Measurements from ENCODE around the gene UFSP2. TPM values are rescaled to one million over a fixed set of nuclear protein-coding genes. Genes with fewer than 3 reads are reported as not detected.

Gene UFSP2
- total RNA-seq, 2 experiments from 2014 or later, result 17.9 to 20.3 TPM

- H3K4me3 Mint-ChIP-seq, result no peak overlapping the region
- ChIA-PET CTCF (no interaction called here), POLR2A (no interaction called here)
- no peak overlapping the region for H3K27ac Mint-ChIP-seq
- no peaks in the 10 kb centered on the region for H3K4me1 Mint-ChIP-seq
- peaks cover 52% of the 10 kb centered on the region for H3K27me3 Mint-ChIP-seq
- H3K9me3 Mint-ChIP-seq, result no peaks in the 10 kb centered on the region
- no peak for DNase-seq
- no peaks in the 10 kb centered on the region for H3K36me3 Mint-ChIP-seq (ENCODE audit: low read depth)
These were observed 38.4 kb upstream of the UFSP2 start for GRCh38 chr4:185464183-185464582.

- Mint-ChIP-seq H3K36me3 (ENCODE audit: low read depth) (no peaks in the 10 kb centered on the region), H3K27me3 (peaks cover 52% of the 10 kb centered on the region), H3K4me1 (no peaks in the 10 kb centered on the region), H3K9me3 (no peaks in the 10 kb centered on the region), H3K27ac (no peak overlapping the region), H3K4me3 (no peak overlapping the region)
- DNase-seq, result no peak
- POLR2A ChIA-PET, result no interaction called here
- CTCF ChIA-PET, result no interaction called here
These were observed 37.8 kb upstream of the UFSP2 start for GRCh38 chr4:185463541-185463940.

- no peak for DNase-seq
- no peaks in the 10 kb centered on the region for H3K36me3 Mint-ChIP-seq (ENCODE audit: low read depth)
- H3K9me3 Mint-ChIP-seq, result no peaks in the 10 kb centered on the region
- H3K27ac Mint-ChIP-seq, result no peak overlapping the region
- peaks cover 42% of the 10 kb centered on the region for H3K27me3 Mint-ChIP-seq
- no peaks in the 10 kb centered on the region for H3K4me1 Mint-ChIP-seq
- POLR2A ChIA-PET, result no interaction called here
- no peak overlapping the region for H3K4me3 Mint-ChIP-seq
- CTCF ChIA-PET, result interaction anchor here (0.6 kb wide), 1 partner anchor 277 kb away, joined by 3 read pairs; no protein-coding TSS in a partner anchor
These were observed 35.8 kb upstream of the UFSP2 start for GRCh38 chr4:185461565-185461964.

GRCh38 chr4:185457136-185457535 lies 31.4 kb upstream of the UFSP2 start:
- Mint-ChIP-seq H3K9me3 (no peaks in the 10 kb centered on the region), H3K36me3 (ENCODE audit: low read depth) (no peaks in the 10 kb centered on the region), H3K27ac (no peak overlapping the region), H3K4me3 (no peak overlapping the region), H3K4me1 (no peaks in the 10 kb centered on the region), H3K27me3 (peaks cover 26% of the 10 kb centered on the region)
- ChIA-PET CTCF (no interaction called here), POLR2A (no interaction called here)
- DNase-seq, result no peak

- H3K9me3 Mint-ChIP-seq, result no peaks in the 10 kb centered on the region
- CTCF ChIA-PET, result no interaction called here
- H3K4me1 Mint-ChIP-seq, result no peaks in the 10 kb centered on the region
- H3K27ac Mint-ChIP-seq, result no peak overlapping the region
- POLR2A ChIA-PET, result no interaction called here
- no peak for DNase-seq
- no peak overlapping the region for H3K4me3 Mint-ChIP-seq
- peaks cover 26% of the 10 kb centered on the region for H3K27me3 Mint-ChIP-seq
- no peaks in the 10 kb centered on the region for H3K36me3 Mint-ChIP-seq (ENCODE audit: low read depth)
These were observed 30.4 kb upstream of the UFSP2 start for GRCh38 chr4:185456131-185456530.

- POLR2A ChIA-PET, result no interaction called here
- no peaks in the 10 kb centered on the region for H3K9me3 Mint-ChIP-seq
These were observed 19.4 kb upstream of the UFSP2 start for GRCh38 chr4:185445209-185445608.

GRCh38 chr4:185441479-185441878 lies 15.7 kb upstream of the UFSP2 start:
- Mint-ChIP-seq H3K36me3 (ENCODE audit: low read depth) (no peaks in the 10 kb centered on the region), H3K27ac (no peak overlapping the region), H3K4me1 (no peaks in the 10 kb centered on the region), H3K4me3 (no peak overlapping the region), H3K9me3 (no peaks in the 10 kb centered on the region), H3K27me3 (peaks cover 5% of the 10 kb centered on the region)
- CTCF ChIA-PET, result no interaction called here
- DNase-seq, result no peak
- POLR2A ChIA-PET, result no interaction called here

More at GRCh38 chr4:185445209-185445608, 19.4 kb upstream of the UFSP2 start:
- CTCF ChIA-PET, result interaction anchor here (0.6 kb wide), 1 partner anchor 18 kb away, joined by 3 read pairs; no protein-coding TSS in a partner anchor
- DNase-seq, result no peak
- Mint-ChIP-seq H3K4me1 (no peaks in the 10 kb centered on the region), H3K36me3 (ENCODE audit: low read depth) (no peaks in the 10 kb centered on the region), H3K27ac (no peak overlapping the region), H3K4me3 (no peak overlapping the region), H3K27me3 (peaks cover 5% of the 10 kb centered on the region)

GRCh38 chr4:185437809-185438208 lies 12.0 kb upstream of the UFSP2 start:
- no peak overlapping the region for H3K4me3 Mint-ChIP-seq
- no peaks in the 10 kb centered on the region for H3K4me1 Mint-ChIP-seq
- POLR2A ChIA-PET, result interaction anchor here (0.6 kb wide), 1 partner anchor 1418 kb away, joined by 3 read pairs; no protein-coding TSS in a partner anchor
- H3K36me3 Mint-ChIP-seq (ENCODE audit: low read depth), result no peaks in the 10 kb centered on the region
- no peaks in the 10 kb centered on the region for H3K9me3 Mint-ChIP-seq
- no peak overlapping the region for H3K27ac Mint-ChIP-seq
- CTCF ChIA-PET, result no interaction called here
- peaks cover 8% of the 10 kb centered on the region for H3K27me3 Mint-ChIP-seq
- no peak for DNase-seq

- no peak overlapping the region for H3K4me3 Mint-ChIP-seq
These were observed 9.7 kb upstream of the UFSP2 start for GRCh38 chr4:185435466-185435865.

GRCh38 chr4:185429660-185430059 lies 3.9 kb upstream of the UFSP2 start:
- peaks cover 14% of the 10 kb centered on the region for H3K4me1 Mint-ChIP-seq
- ChIA-PET CTCF (no interaction called here), POLR2A (no interaction called here)
- H3K9me3 Mint-ChIP-seq, result no peaks in the 10 kb centered on the region
- H3K4me3 Mint-ChIP-seq, result no peak overlapping the region
- H3K36me3 Mint-ChIP-seq (ENCODE audit: low read depth), result no peaks in the 10 kb centered on the region
- no peak for DNase-seq
- no peak overlapping the region for H3K27ac Mint-ChIP-seq
- H3K27me3 Mint-ChIP-seq, result peaks cover 6% of the 10 kb centered on the region

More at GRCh38 chr4:185435466-185435865, 9.7 kb upstream of the UFSP2 start:
- no peaks in the 10 kb centered on the region for H3K9me3 Mint-ChIP-seq
- ChIA-PET POLR2A (no interaction called here), CTCF (no interaction called here)
- H3K36me3 Mint-ChIP-seq (ENCODE audit: low read depth), result no peaks in the 10 kb centered on the region
- no peak for DNase-seq
- no peak overlapping the region for H3K27ac Mint-ChIP-seq
- no peaks in the 10 kb centered on the region for H3K4me1 Mint-ChIP-seq
- peaks cover 9% of the 10 kb centered on the region for H3K27me3 Mint-ChIP-seq

- Mint-ChIP-seq H3K9me3 (no peaks in the 10 kb centered on the region), H3K27me3 (peaks cover 4% of the 10 kb centered on the region), H3K27ac (no peak overlapping the region), H3K4me3 (peak overlapping the region; percentile 89), H3K4me1 (peaks cover 27% of the 10 kb centered on the region), H3K36me3 (ENCODE audit: low read depth) (no peaks in the 10 kb centered on the region)
- no peak for DNase-seq
- POLR2A ChIA-PET, result no interaction called here
- CTCF ChIA-PET, result interaction anchor here (0.6 to 2.2 kb wide), 7 partner anchors 18 to 680 kb away, joined by 3 to 9 read pairs (median 3); partner anchors contain the start of genes ANKRD37 and LRP2BP
These were observed 1.4 kb upstream of the UFSP2 start for GRCh38 chr4:185426960-185427688.

- Mint-ChIP-seq H3K27ac (peak overlapping the region; percentile 99), H3K36me3 (ENCODE audit: low read depth) (peaks cover 10% of the 10 kb centered on the region), H3K9me3 (no peaks in the 10 kb centered on the region), H3K4me1 (peaks cover 32% of the 10 kb centered on the region), H3K4me3 (peak overlapping the region; percentile 89), H3K27me3 (no peaks in the 10 kb centered on the region)
- POLR2A ChIA-PET, result interaction anchor here (1.8 kb wide), 1 partner anchor 29 kb away, joined by 7 read pairs; the partner anchor contains the start of genes ANKRD37 and LRP2BP
- CTCF ChIA-PET, result interaction anchor here (0.6 to 2.2 kb wide), 8 partner anchors 9 to 250 kb away, joined by 3 to 9 read pairs (median 4); partner anchors contain the start of genes ANKRD37, LRP2BP and SNX25
- DNase-seq, result no peak
These were observed 688 bp downstream of the UFSP2 start for GRCh38 chr4:185424905-185425646.

GRCh38 chr4:185421366-185422124 lies 4.2 kb downstream of the UFSP2 start:
- Mint-ChIP-seq H3K27me3 (no peaks in the 10 kb centered on the region), H3K9me3 (no peaks in the 10 kb centered on the region), H3K4me1 (peaks cover 29% of the 10 kb centered on the region), H3K27ac (no peak overlapping the region), H3K36me3 (ENCODE audit: low read depth) (peaks cover 23% of the 10 kb centered on the region), H3K4me3 (no peak overlapping the region)
- DNase-seq, result no peak
- POLR2A ChIA-PET, result no interaction called here
- CTCF ChIA-PET, result interaction anchor here (1.6 kb wide), 1 partner anchor 16 kb away, joined by 5 read pairs; no protein-coding TSS in a partner anchor
